Measurements from ENCODE around the gene BANF1.
A peak's percentile ranks its signal among the peaks of the same experiment; 100 is the strongest.
"Not testable (repeated sequence)": the region's sequence is repeated elsewhere in the genome, so short reads cannot be mapped to it uniquely, and the experiment has no call there.

Gene BANF1

GRCh38 chr11:65978391-65979238, 23.7 kb upstream of the BANF1 start:
- no peak for DNase-seq

DNA sequence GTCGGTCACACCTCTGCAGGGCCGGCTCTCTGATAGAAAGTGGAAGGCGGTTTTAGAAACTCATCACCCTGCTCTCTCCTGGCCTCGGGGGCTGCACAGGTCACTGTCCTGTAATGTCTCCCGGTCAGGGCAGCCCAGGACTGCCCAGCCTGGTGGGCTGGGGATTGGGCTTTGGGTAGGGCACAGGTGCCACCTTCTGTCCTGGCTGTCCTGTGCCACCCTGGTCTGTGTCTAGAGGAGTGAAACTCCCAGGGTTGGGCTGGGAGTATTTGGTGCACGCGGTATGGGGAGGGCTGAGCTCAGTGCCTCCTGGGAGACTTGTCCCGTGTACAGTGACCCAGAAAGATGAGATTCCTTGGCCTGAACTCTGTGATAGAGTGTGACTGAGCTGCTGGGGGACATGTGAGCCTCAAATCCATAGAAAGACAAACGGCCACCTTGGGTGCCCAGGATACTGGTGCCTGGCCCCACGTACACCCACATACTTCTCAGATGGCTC, 23.0 kb upstream of the BANF1 start:
- no peak for DNase-seq

DNA sequence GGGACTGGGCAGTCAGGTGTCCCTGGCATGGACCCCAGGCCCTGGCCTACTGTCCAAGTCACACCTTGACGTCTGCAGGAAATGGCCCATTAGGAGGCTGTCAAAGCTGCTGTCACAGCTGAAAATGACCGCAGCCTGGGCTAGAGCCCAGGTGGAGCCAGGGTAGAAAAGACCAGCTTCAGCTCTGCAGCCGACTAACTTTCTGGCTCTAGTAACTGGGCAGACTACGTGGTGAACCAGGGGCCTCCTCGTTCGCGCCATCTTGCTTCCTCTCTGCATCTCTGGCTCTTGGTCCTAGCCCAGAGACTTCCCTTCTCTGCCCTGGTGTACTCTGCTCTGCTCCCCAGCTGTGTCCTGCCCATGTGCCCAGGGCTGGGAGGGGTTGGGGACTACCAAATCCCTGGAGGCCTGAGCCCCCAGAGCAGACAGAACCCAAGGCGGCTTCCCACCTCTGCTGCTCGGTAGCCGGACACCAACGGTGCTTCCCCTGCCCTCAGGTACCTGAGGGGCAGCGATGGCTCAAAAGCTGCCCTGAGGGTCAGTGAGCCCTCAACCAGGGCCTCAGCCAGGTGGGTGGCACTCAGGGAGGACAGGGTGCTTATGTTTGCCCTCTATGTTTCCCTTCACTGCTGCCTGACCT, 21.1 kb upstream of the BANF1 start:
- DNase-seq, result no peak

- DNase-seq, result no peak
Observed at GRCh38 chr11:65981972-65982823, 20.1 kb upstream of the BANF1 start.

DNA sequence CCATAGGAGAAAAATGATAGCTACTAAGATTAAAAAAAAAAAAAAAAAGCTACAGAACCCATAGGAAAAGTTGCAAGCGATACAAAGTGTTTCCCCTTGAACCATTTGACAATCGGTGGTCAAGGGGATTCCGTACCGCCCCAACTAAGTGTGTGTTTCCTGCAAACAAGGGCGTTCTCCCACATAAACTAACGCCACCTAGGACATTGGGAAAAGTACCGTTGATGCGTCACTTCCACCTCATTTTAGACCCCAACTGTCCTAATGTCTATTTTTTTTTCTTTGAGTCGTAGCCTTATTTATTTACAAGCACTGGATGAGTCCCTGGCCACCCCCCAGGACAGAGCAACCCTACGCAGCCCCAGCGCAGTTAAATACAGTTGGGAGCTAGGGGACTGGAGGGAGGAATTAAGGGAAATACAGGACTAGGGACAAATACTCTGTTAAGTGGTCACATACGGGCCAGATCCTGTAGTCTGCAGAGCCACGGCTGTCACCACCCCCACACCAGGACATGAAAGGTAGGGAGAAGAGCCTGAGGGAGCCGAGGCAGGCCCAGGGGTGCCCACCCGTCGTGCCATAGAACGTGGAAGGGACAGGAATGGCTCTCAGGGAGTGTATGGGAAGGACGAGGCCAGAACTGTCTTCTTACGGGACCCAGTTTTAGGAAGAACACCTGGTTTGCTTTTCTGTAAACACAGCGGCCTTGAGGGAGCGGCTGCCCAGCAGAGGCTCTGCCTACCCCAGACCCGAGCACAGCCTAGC, 19.3 kb upstream of the BANF1 start:
- no peak for DNase-seq

GRCh38 chr11:65983589-65983987, 18.7 kb upstream of the BANF1 start:
- no peak for DNase-seq

DNA sequence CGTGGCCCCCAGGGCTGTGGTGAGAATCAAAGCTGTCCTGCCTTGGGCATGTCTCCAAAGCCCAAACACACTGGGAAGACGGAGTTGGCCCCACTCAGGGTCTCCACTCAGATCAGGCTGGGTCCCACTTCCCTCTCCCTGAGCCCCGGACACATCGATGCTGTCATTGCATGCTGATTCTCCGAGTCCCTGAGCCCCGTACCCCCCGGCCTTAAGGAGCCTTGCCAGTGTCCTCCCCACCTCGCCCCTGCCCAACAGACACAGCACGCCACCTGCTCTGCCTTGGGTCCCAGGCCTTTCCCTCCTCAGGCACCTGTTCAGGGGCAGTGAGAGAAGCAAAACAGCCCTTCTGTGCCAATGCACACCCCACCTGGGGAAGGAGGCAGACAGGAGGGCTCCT, 15.0 kb upstream of the BANF1 start:
- DNase-seq, result no peak

- peak; percentile 86 to 98 for DNase-seq
Observed at GRCh38 chr11:65988791-65989592, 13.3 kb upstream of the BANF1 start.

GRCh38 chr11:65992056-65992455, 10.2 kb upstream of the BANF1 start:
- DNase-seq, result no peak

DNA sequence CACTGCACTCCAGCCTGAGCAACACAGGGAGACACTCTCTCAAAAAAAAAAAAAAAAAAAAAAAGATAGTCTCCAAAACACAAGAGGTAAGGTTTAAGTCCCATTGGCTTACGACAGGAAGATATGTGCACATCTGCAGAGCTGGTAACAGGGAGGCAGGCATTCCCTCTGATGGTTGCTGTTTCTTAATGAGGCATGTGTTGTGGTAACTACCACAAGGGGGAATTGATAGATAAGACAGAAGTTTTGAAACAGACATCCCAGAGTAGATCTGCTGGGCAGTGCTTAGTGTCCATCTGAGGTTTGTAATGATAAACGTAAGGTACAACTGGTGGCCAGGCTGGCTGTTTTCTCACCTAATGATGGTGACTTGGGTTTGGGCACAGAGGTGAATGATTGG, 5.0 kb upstream of the BANF1 start:
- DNase-seq, result no peak

GRCh38 chr11:66002648-66003225, 434 bp downstream of the BANF1 start:
- no peak for DNase-seq

DNA sequence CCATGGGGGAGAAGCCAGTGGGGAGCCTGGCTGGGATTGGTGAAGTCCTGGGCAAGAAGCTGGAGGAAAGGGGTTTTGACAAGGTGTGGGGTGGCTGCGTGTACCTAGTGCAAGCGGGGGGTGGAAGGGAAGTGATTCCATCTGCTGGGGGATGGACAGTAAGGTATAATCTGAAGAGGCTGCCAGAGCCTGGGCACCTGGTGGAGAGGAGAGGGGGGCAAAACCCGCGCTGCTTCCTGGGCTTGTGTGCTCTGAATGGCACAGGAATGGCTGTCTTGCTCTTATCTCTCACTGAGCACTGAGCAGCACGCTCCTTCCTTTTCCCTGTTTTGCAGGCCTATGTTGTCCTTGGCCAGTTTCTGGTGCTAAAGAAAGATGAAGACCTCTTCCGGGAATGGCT, 988 bp downstream of the BANF1 start:
- DNase-seq, result no peak

GRCh38 chr11:66004186-66004585, 1.9 kb downstream of the BANF1 start:
- no peak for DNase-seq

DNA sequence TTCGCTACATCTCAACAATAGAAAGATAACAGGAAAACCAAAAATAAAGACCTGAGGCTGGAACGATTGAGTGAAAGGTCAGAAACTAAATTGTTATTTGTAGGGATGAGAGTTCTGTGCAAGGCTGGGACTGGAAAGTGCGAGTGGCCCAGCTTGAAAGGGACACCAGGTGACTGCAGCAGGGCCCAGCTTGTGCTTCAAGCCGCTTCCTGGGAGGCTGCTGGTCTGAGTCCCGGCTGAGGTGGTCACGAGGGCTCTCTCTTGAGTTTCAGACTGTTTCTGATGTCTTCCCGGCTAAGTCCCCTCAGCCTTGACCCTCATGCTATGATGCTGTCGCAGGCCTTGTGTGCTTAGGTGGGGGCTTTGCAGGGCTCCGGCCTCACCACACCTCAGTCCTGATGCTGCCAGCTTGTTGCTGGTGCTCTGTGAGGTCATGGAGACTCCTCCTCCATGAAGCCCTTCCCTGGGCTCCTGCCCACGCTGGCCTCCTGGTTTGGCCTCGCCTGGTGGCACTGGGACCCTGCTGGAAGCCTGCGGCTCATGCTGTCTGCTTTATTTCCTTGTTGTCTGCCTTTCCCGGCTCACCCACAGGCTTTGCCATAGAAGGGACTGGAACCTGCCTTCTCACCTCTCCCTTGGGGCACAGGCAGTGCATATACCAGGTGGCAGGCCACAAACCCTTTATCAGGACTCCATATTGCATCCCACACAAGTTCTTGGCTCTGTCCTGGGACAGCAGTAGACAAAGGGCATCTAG, 4.0 kb downstream of the BANF1 start:
- no peak for DNase-seq

DNA sequence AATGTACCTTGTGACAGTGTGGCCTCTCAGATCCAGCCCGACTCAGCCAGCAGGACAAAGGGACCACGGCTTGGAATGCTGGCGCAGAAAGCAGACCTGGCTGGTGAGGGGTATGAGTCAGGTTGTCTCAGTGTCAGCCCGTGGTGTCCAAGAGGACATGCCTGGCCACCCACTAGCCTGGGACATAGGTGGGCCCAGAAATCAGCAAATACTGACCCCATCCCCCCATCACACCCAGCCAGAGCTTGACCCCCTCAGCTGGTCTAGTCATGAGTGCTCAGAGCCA, 4.5 kb downstream of the BANF1 start:
- DNase-seq, result no peak

DNA sequence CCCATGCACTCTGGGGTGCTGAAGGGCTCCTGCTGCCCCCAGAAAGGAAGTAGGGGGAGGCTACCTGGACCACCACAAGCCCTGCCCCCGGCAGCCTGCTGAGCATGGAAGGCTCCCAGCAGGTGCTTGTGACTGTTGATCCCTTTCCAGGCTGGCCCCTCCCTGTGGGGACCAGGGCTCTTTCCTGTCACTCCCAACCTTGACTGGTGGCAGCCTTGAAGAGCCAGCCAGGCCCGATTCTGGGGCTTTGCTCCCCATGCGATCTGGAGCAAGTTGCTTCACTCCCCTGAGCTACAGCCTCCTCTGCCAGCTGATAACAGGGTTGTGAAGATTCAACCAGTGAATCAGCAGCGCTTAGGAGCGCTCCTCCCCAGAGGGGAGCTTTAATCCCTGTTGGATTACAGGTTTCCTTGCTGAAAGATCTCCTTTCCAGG, 4.9 kb downstream of the BANF1 start:
- no peak for DNase-seq

- DNase-seq, result no peak
Observed at GRCh38 chr11:66008095-66008467, 5.8 kb downstream of the BANF1 start.

- peak in 1 of 2 donors; percentile 18 for DNase-seq
Observed at GRCh38 chr11:66008468-66009101, 6.3 kb downstream of the BANF1 start.

DNA sequence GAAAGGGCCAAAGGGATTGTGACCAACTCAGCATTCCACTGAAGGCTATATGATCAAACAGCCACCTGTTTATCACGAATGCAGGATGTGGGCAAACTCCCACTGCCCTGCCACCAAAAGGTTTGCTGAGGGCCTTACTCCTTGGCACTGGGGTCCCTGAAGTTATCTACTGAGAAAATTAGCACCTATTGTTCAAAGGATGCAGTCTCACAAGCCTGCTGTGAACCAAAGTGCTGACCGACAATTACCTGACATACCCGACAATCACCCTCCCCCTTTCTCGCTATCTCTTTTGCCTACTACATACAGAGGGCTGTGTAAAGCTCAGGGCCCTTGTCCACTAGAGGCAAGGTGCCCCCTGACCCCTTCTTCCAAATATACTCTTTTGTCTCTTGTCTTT, 7.7 kb downstream of the BANF1 start:
- DNase-seq, result not testable (repeated sequence)

DNA sequence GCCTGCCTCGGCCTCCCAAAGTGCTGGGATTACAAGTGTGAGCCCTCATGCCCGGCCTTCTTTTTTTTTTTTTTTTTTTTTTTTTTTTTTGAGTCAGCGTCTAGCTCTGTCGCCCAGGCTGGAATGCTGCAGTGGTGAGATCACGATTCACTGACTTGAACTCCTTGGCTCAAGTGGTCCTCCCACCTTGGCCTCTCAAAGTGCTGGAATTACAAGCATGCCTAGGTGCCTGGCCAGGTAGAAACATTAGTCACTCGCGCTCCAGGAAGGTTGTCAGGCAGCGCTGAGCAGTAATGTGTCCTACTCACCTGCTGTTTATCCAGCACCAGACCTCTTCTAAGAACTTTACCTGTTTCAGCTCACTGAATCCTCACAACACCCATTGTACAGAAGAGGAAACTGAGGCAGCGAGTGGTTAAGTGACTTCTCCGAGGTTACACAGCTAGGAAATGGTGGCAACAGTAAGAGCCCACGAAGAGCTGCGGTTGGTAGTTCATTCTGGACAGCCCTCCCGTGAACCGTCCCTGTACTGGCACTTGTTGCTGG, 9.0 kb downstream of the BANF1 start:
- no peak for DNase-seq
